ENCODE data around the gene ITPKB.

Gene ITPKB

GRCh38 chr1:226714148-226714547 is 24.9 kb downstream of the ITPKB start:
- no peaks in the 10 kb centered on the region for H3K27me3 ChIP-seq (ENCODE audit: insufficient read depth, low read length, poor library complexity)
- H3K36me3 ChIP-seq (ENCODE audit: insufficient read depth, low read length), result peaks cover 39% of the 10 kb centered on the region
- no peak for TF ChIP-seq CTCF (IDR thresholded peaks at IDR 0.05; ENCODE audit: borderline replicate concordance, extremely low read depth, low read length, poor library complexity, severe bottlenecking)
- no peak for TF ChIP-seq EZH2 (IDR thresholded peaks at IDR 0.05; ENCODE audit: borderline replicate concordance, low read depth, low read length, severe bottlenecking)
- no peaks in the 10 kb centered on the region for H3K4me1 ChIP-seq (ENCODE audit: insufficient read depth, low read length)
- H3K4me2 ChIP-seq (ENCODE audit: insufficient read depth, low read length), result no peak overlapping the region
- H3K9me3 ChIP-seq (ENCODE audit: insufficient read depth, low read length, severe bottlenecking), result no peaks in the 10 kb centered on the region
- no peak overlapping the region for H2AFZ ChIP-seq (ENCODE audit: low read depth, low read length)
- H3K27ac ChIP-seq (ENCODE audit: low read length), result 0 out of 2 replicates have a peak overlapping the region, but pooled peaks have one; percentile 19
- H4K20me1 ChIP-seq (ENCODE audit: insufficient read depth, low read length), result peaks cover 60% of the 10 kb centered on the region
- ATAC-seq (ENCODE audit: insufficient read depth, low read depth) (no peak), DNase-seq (no peak)
- no peak overlapping the region for H3K9ac ChIP-seq (ENCODE audit: low read depth, low read length)
- H3K79me2 ChIP-seq (ENCODE audit: insufficient read depth, low read length), result peaks cover 93% of the 10 kb centered on the region
- no peak overlapping the region for H3K4me3 ChIP-seq (ENCODE audit: low read depth in 1 of 2, low read length in 2 of 2)

- H3K79me2 ChIP-seq (ENCODE audit: insufficient read depth, low read length), result peaks cover 93% of the 10 kb centered on the region
- DNase-seq (no peak), ATAC-seq (ENCODE audit: insufficient read depth, low read depth) (no peak)
- H3K9ac ChIP-seq (ENCODE audit: low read depth, low read length), result no peak overlapping the region
- H3K4me2 ChIP-seq (ENCODE audit: insufficient read depth, low read length), result no peak overlapping the region
- peaks cover 39% of the 10 kb centered on the region for H3K36me3 ChIP-seq (ENCODE audit: insufficient read depth, low read length)
- TF ChIP-seq CTCF (IDR thresholded peaks at IDR 0.05; ENCODE audit: borderline replicate concordance, extremely low read depth, low read length, poor library complexity, severe bottlenecking), result no peak
- TF ChIP-seq EZH2 (IDR thresholded peaks at IDR 0.05; ENCODE audit: borderline replicate concordance, low read depth, low read length, severe bottlenecking), result no peak
- no peak overlapping the region for H2AFZ ChIP-seq (ENCODE audit: low read depth, low read length)
- no peaks in the 10 kb centered on the region for H3K4me1 ChIP-seq (ENCODE audit: insufficient read depth, low read length)
- no peaks in the 10 kb centered on the region for H3K9me3 ChIP-seq (ENCODE audit: insufficient read depth, low read length, severe bottlenecking)
- H3K4me3 ChIP-seq (ENCODE audit: low read depth in 1 of 2, low read length in 2 of 2), result no peak overlapping the region
- no peak overlapping the region; the same call in 1 of the 2 replicates for H3K27ac ChIP-seq (ENCODE audit: low read length)
- no peaks in the 10 kb centered on the region for H3K27me3 ChIP-seq (ENCODE audit: insufficient read depth, low read length, poor library complexity)
- H4K20me1 ChIP-seq (ENCODE audit: insufficient read depth, low read length), result peaks cover 59% of the 10 kb centered on the region
Observed at GRCh38 chr1:226712742-226713419, 26.2 kb downstream of the ITPKB start.

- ATAC-seq (ENCODE audit: insufficient read depth, low read depth) (no peak), DNase-seq (no peak)
- H2AFZ ChIP-seq (ENCODE audit: low read depth, low read length), result no peak overlapping the region
- no peaks in the 10 kb centered on the region for H3K4me1 ChIP-seq (ENCODE audit: insufficient read depth, low read length)
- no peaks in the 10 kb centered on the region for H3K9me3 ChIP-seq (ENCODE audit: insufficient read depth, low read length, severe bottlenecking)
- H3K27me3 ChIP-seq (ENCODE audit: insufficient read depth, low read length, poor library complexity), result no peaks in the 10 kb centered on the region
- H3K4me2 ChIP-seq (ENCODE audit: insufficient read depth, low read length), result no peak overlapping the region
- H3K79me2 ChIP-seq (ENCODE audit: insufficient read depth, low read length), result peaks cover 90% of the 10 kb centered on the region
- H4K20me1 ChIP-seq (ENCODE audit: insufficient read depth, low read length), result peaks cover 54% of the 10 kb centered on the region
- H3K9ac ChIP-seq (ENCODE audit: low read depth, low read length), result no peak overlapping the region
- H3K27ac ChIP-seq (ENCODE audit: low read length), result no peak overlapping the region; the same call in 1 of the 2 replicates
- TF ChIP-seq EZH2 (IDR thresholded peaks at IDR 0.05; ENCODE audit: borderline replicate concordance, low read depth, low read length, severe bottlenecking) (no peak), CTCF (IDR thresholded peaks at IDR 0.05; ENCODE audit: borderline replicate concordance, extremely low read depth, low read length, poor library complexity, severe bottlenecking) (no peak)
- H3K4me3 ChIP-seq (ENCODE audit: low read depth in 1 of 2, low read length in 2 of 2), result no peak overlapping the region
- H3K36me3 ChIP-seq (ENCODE audit: insufficient read depth, low read length), result peaks cover 41% of the 10 kb centered on the region
Observed at GRCh38 chr1:226711976-226712741, 26.9 kb downstream of the ITPKB start.

All from DND-41 (cell line).